ENCODE data around the gene PTPRC. TPM values are rescaled to one million over a fixed set of nuclear protein-coding genes. Genes with fewer than 3 reads are reported as not detected.
A peak's percentile ranks its signal among the peaks of the same experiment; 100 is the strongest.

PTPRC gene
- total and polyA plus RNA-seq, 2 donors (not counting 3 experiments of a cell fraction or from before 2014, with no cell fraction given): not detected

- TF ChIP-seq GATA2 (IDR thresholded peaks at IDR 0.05; ENCODE audit: insufficient read depth, insufficient read length, low read depth, low read length) (no peak), POLR2A (IDR thresholded peaks at IDR 0.05; ENCODE audit: low read depth, low read length) (no peak), MAX (IDR thresholded peaks at IDR 0.05; ENCODE audit: insufficient read depth, insufficient read length) (no peak)
- no peaks in the 10 kb centered on the region for H3K79me2 ChIP-seq (ENCODE audit: control insufficient read depth, insufficient read depth, low read length)
- no peak overlapping the region for H3K9ac ChIP-seq (replicated peaks; ENCODE audit: extremely low read depth, insufficient read depth, low read length)
- intact Hi-C loops (cut with micrococcal nuclease) (loop anchor here (1.0 to 5.0 kb wide), 3 partner anchors 666 to 796 kb away; no protein-coding TSS in a partner anchor), dilution Hi-C loops (cut with MboI; ENCODE audit: extremely low pct_ligation_motif_present, low sequenced_read_pairs) (no loop called here)
- ChIA-PET POLR2A (no interaction called here), CTCF (interaction anchor here (0.6 to 3.1 kb wide), 24 partner anchors 9 to 1729 kb away, joined by 3 to 33 read pairs (median 4); no protein-coding TSS in a partner anchor)
- no peaks in the 10 kb centered on the region for H3K9me1 ChIP-seq (replicated peaks; ENCODE audit: control insufficient read depth, extremely low read depth, insufficient read depth, low read length)
- DNase-seq (ENCODE audit: low read depth, low spot score) (peak; percentile 27), FAIRE-seq (no peak)
- no peaks in the 10 kb centered on the region for H3K9me3 ChIP-seq (replicated peaks; ENCODE audit: control insufficient read depth, insufficient read depth, low read length)
- H3K4me1 ChIP-seq (ENCODE audit: control insufficient read depth, extremely low read depth, insufficient read depth, low read length): no peaks in the 10 kb centered on the region
- no peak overlapping the region for H3K27ac ChIP-seq (ENCODE audit: insufficient read depth, low read depth, low read length)
- H3K27me3 ChIP-seq (ENCODE audit: control insufficient read depth in 2 of 2, insufficient read depth in 2 of 2, low read length in 2 of 2): no peaks in the 10 kb centered on the region
- BruUV-seq (replicated peaks): no TSS peak
- H3K4me2 ChIP-seq (ENCODE audit: insufficient read depth, low read length): no peak overlapping the region
- H3K4me3 ChIP-seq (replicated peaks in 1 of 3; ENCODE audit: insufficient read depth in 1 of 3, low read depth in 1 of 3, low read length in 3 of 3): no peak overlapping the region
- no peak overlapping the region for H2AFZ ChIP-seq (ENCODE audit: low read depth, low read length)
- H4K20me1 ChIP-seq (replicated peaks; ENCODE audit: control insufficient read depth, extremely low read depth, insufficient read depth, low read length): no peaks in the 10 kb centered on the region
- H3K36me3 ChIP-seq (ENCODE audit: control insufficient read depth in 2 of 2, extremely low read depth in 1 of 2, insufficient read depth in 2 of 2, low read length in 2 of 2): no peaks in the 10 kb centered on the region
These were observed 117.6 kb downstream of the PTPRC start for GRCh38 chr1:198756470-198756869.

- FAIRE-seq (no peak), DNase-seq (ENCODE audit: low read depth, low spot score) (no peak)
- Histone ChIP-seq H3K4me2 (ENCODE audit: insufficient read depth, low read length) (no peak overlapping the region), H3K79me2 (ENCODE audit: control insufficient read depth, insufficient read depth, low read length) (no peaks in the 10 kb centered on the region), H4K20me1 (replicated peaks; ENCODE audit: control insufficient read depth, extremely low read depth, insufficient read depth, low read length) (no peaks in the 10 kb centered on the region), H3K4me1 (ENCODE audit: control insufficient read depth, extremely low read depth, insufficient read depth, low read length) (no peaks in the 10 kb centered on the region), H3K27ac (ENCODE audit: insufficient read depth, low read depth, low read length) (no peak overlapping the region), H3K27me3 (ENCODE audit: control insufficient read depth in 2 of 2, insufficient read depth in 2 of 2, low read length in 2 of 2) (no peaks in the 10 kb centered on the region), H2AFZ (ENCODE audit: low read depth, low read length) (no peak overlapping the region), H3K4me3 (replicated peaks in 1 of 3; ENCODE audit: insufficient read depth in 1 of 3, low read depth in 1 of 3, low read length in 3 of 3) (no peak overlapping the region), H3K9ac (replicated peaks; ENCODE audit: extremely low read depth, insufficient read depth, low read length) (no peak overlapping the region), H3K9me3 (replicated peaks; ENCODE audit: control insufficient read depth, insufficient read depth, low read length) (no peaks in the 10 kb centered on the region), H3K36me3 (ENCODE audit: control insufficient read depth in 2 of 2, extremely low read depth in 1 of 2, insufficient read depth in 2 of 2, low read length in 2 of 2) (no peaks in the 10 kb centered on the region), H3K9me1 (replicated peaks; ENCODE audit: control insufficient read depth, extremely low read depth, insufficient read depth, low read length) (no peaks in the 10 kb centered on the region)
- dilution Hi-C loops (cut with MboI; ENCODE audit: extremely low pct_ligation_motif_present, low sequenced_read_pairs): no loop called here
- intact Hi-C loops (cut with micrococcal nuclease): no loop called here
- no TSS peak for BruUV-seq (replicated peaks)
- ChIA-PET CTCF (interaction anchor here (1.7 kb wide), 1 partner anchor 702 kb away, joined by 4 read pairs; no protein-coding TSS in a partner anchor), POLR2A (no interaction called here)
- TF ChIP-seq MYC (IDR thresholded peaks at IDR 0.05; ENCODE audit: low read depth, low read length) (no peak), POLR2A (IDR thresholded peaks at IDR 0.05; ENCODE audit: low read depth, low read length) (no peak), MAX (IDR thresholded peaks at IDR 0.05; ENCODE audit: insufficient read depth, insufficient read length) (no peak), CTCF (IDR thresholded peaks at IDR 0.05; ENCODE audit: extremely low read depth in 1 of 2, insufficient read depth in 1 of 2, low read depth in 1 of 2, low read length in 2 of 2) (no peak), POLR2AphosphoS5 (IDR thresholded peaks at IDR 0.05; ENCODE audit: insufficient read depth, low read depth, low read length) (no peak)
These were observed 123.2 kb downstream of the PTPRC start for GRCh38 chr1:198761859-198762616.
